A549 (cell line): ENCODE results near the gene OLIG1. TPM values are rescaled to one million over a fixed set of nuclear protein-coding genes. Genes with fewer than 3 reads are reported as not detected.

Source experiments
- ATAC-seq, 2 experiments: fragments of 200-7000 bp in 1 of 2; fragments of >200 bp in 1 of 2; cut with Nextera tagmentation in 1 of 2; cut with Tn5 transposase in 1 of 2; 3 replicates each; pipeline versions ENCODE4 v1.8.0 to v1.9.1; 2018 to 2020; ENCODE audit warnings: mild to moderate bottlenecking in 1 of 2, moderate library complexity in 1 of 2
- CTCF ChIA-PET: fragments of 300-600 bp; sonication (Branson Sonifier 250); formaldehyde crosslinking; extraction: SDS; loops from one replicate; lab custom pipeline; 2021; ENCODE audit warnings: antibody characterized with exemption, inconsistent platforms; lab: Yijun Ruan, JAX
- POLR2A ChIA-PET: fragments of 350-600 bp; formaldehyde crosslinking; extraction: SDS; loops from one replicate; lab custom pipeline; 2021; ENCODE audit warnings: antibody characterized with exemption, inconsistent platforms; lab: Yijun Ruan, JAX
- DNase-seq, 2 experiments: peaks; one replicate each; pipeline versions ENCODE4 v3.0.0 to v3.0.0-alpha.2; 2011 to 2016; ENCODE audit warnings: low read depth in 1 of 2, low spot score in 1 of 2
- FAIRE-seq: peaks from 2 replicates; lab custom pipeline; 2011; peaks lifted over from hg19 to GRCh38; lab: Jason Lieb, UNC
- H3K27ac ChIP-seq, 2 experiments: fragments of >200 bp; sonication (Bioruptor Twin); formaldehyde crosslinking; 3 replicates each; pipeline ENCODE4 v1.5.1; 2016 to 2017
- H3K4me1 ChIP-seq: fragments of >200 bp; sonication (Bioruptor Twin); formaldehyde crosslinking; 3 replicates; pipeline ENCODE4 v1.6.1; 2016
- H3K4me2 ChIP-seq: fragments of >200 bp; sonication (Bioruptor Twin); formaldehyde crosslinking; 3 replicates; pipeline ENCODE4 v1.6.1; 2016
- H3K4me3 ChIP-seq: fragments of >200 bp; sonication (Bioruptor Twin); formaldehyde crosslinking; 3 replicates; pipeline ENCODE4 v1.5.1; 2016
- H3K9me3 ChIP-seq: fragments of >200 bp; sonication (Bioruptor Twin); formaldehyde crosslinking; 3 replicates; pipeline ENCODE4 v1.6.1; 2016
- BHLHE40 ChIP-seq: IDR thresholded peaks from 2 replicates; pipeline ENCODE4 v1.6.1; 2012; ENCODE audit warnings: low read depth, low read length, inconsistent platforms
- CBX2 ChIP-seq: fragments of 200-600 bp; sonication (generic); IDR thresholded peaks from 2 replicates; pipeline ENCODE4 v1.6.1; 2016; ENCODE audit warnings: low read depth, mild to moderate bottlenecking, borderline replicate concordance
- CHD4 ChIP-seq: fragments of 200-600 bp; sonication (generic); IDR thresholded peaks from 2 replicates; pipeline ENCODE4 v1.6.1; 2016; ENCODE audit warnings: antibody characterized with exemption, mild to moderate bottlenecking, borderline replicate concordance
- CTCF ChIP-seq: fragments of >200 bp; sonication (Bioruptor Twin); formaldehyde crosslinking; IDR thresholded peaks from 3 replicates; pipeline ENCODE4 v1.5.1; 2016
- E2F6 ChIP-seq: IDR thresholded peaks from 2 replicates; pipeline ENCODE4 v1.6.1; 2012; ENCODE audit warnings: low read depth, borderline replicate concordance
- EHF ChIP-seq: fragments of 250-450 bp; sonication (Bioruptor Pico); IDR thresholded peaks from 2 replicates; pipeline ENCODE4 v1.5.0; 2020; ENCODE audit warnings: mild to moderate bottlenecking
- ELK1 ChIP-seq: fragments of 150-350 bp; IDR thresholded peaks from 2 replicates; pipeline ENCODE4 v1.6.1; 2014; ENCODE audit warnings: low read depth, mild to moderate bottlenecking, low read length
- EP300 ChIP-seq, 2 experiments: fragments of >200 bp; sonication (Bioruptor Twin); formaldehyde crosslinking; IDR thresholded peaks; 2 replicates in 1 of 2; 3 replicates in 1 of 2; pipeline ENCODE4 v1.6.1; 2016 to 2017
- HDAC2 ChIP-seq: fragments of 200-600 bp; sonication (generic); IDR thresholded peaks from 2 replicates; pipeline ENCODE4 v1.6.1; 2016
- HEYL ChIP-seq: fragments of 250-450 bp; sonication (Bioruptor Pico); IDR thresholded peaks from 2 replicates; pipeline ENCODE4 v1.8.0; 2021; ENCODE audit warnings: mild to moderate bottlenecking, moderate library complexity
- JUN ChIP-seq, 2 experiments: fragments of >200 bp; sonication (Bioruptor Twin); formaldehyde crosslinking; IDR thresholded peaks; 2 replicates in 1 of 2; 3 replicates in 1 of 2; pipeline ENCODE4 v1.6.1; 2016 to 2017
- JUNB ChIP-seq: fragments of >200 bp; sonication (Bioruptor Twin); formaldehyde crosslinking; IDR thresholded peaks from 2 replicates; pipeline ENCODE4 v1.6.1; 2016
- KDM5A ChIP-seq: fragments of 200-600 bp; sonication (generic); IDR thresholded peaks from 2 replicates; pipeline ENCODE4 v1.6.1; 2016; ENCODE audit warnings: antibody characterized with exemption, mild to moderate bottlenecking
- MAFK ChIP-seq: fragments of 450-650 bp; IDR thresholded peaks from 2 replicates; pipeline ENCODE4 v1.6.1; 2014; ENCODE audit not compliant: partially characterized antibody
- MAX ChIP-seq: IDR thresholded peaks from 2 replicates; pipeline ENCODE4 v1.6.1; 2012
- NFE2L2 ChIP-seq: fragments of 150-350 bp; conservative IDR thresholded peaks from 2 replicates; pipeline ENCODE4 v1.6.1; 2014; ENCODE audit warnings: low read length
- POLR2A ChIP-seq: IDR thresholded peaks from 2 replicates; pipeline ENCODE4 v1.6.1; 2012; ENCODE audit warnings: mild to moderate bottlenecking, low read length
- RCOR1 ChIP-seq: fragments of 150-350 bp; IDR thresholded peaks from 2 replicates; pipeline ENCODE4 v1.6.1; 2014; ENCODE audit warnings: antibody characterized with exemption, low read length, low read depth
- SMC3 ChIP-seq: fragments of >200 bp; sonication (Bioruptor Twin); formaldehyde crosslinking; IDR thresholded peaks from 3 replicates; pipeline ENCODE4 v1.6.1; 2018; ENCODE audit warnings: inconsistent platforms
- SREBF2 ChIP-seq: fragments of 450-650 bp; IDR thresholded peaks from 2 replicates; pipeline ENCODE4 v1.6.1; 2014; ENCODE audit warnings: mild to moderate bottlenecking, moderate library complexity
- TFCP2L1 ChIP-seq: fragments of 250-450 bp; sonication (Bioruptor Pico); IDR thresholded peaks from 2 replicates; pipeline ENCODE4 v1.5.0; 2021; ENCODE audit warnings: mild to moderate bottlenecking
- ZC3H11A ChIP-seq: fragments of 450-650 bp; IDR thresholded peaks from 2 replicates; pipeline ENCODE4 v1.6.1; 2014; ENCODE audit warnings: antibody characterized with exemption, mild to moderate bottlenecking
- WGBS: methylation state at CpG from one replicate; pipeline ENCODE4 v1.1.6; 2017; ENCODE audit errors: missing lambda C conversion rate; 5-methylcytosine and 5-hydroxymethylcytosine counted together
- polyA plus RNA-seq, 4 experiments: library from polyadenylated mRNA; depleted of rRNA in 3 of 4; stranded (reverse); fragments of >200 nt; fragmentation: RNase III in 1 of 4; extraction: RNeasy Plus Mini Kit Qiagen cat#74134 plus additional on column Dnase treatment in 1 of 4; gene quantifications; 2 replicates in 3 of 4; 3 replicates in 1 of 4; pipeline ENCODE4 v1.2.3, GENCODE V29; 2011 to 2017

The OLIG1 gene
- polyA plus RNA-seq, 2 of the 4 experiments (the other 2 are of a cell fraction) = not detected

GRCh38 chr21:33031152-33031911 is 38.6 kb upstream of the OLIG1 start:
- no peaks in the 10 kb centered on the region for H3K9me3 ChIP-seq
- ATAC-seq = no peak; a peak in 1 of 6 replicates
- H3K27ac ChIP-seq = no peak overlapping the region
- DNase-seq = no peak
- POLR2A ChIA-PET = no interaction called here
- CTCF ChIA-PET = interaction anchor here (1.3 kb wide), 1 partner anchor 91 kb away, joined by 3 read pairs; no protein-coding TSS in a partner anchor
- FAIRE-seq = no peak
- no peaks in the 10 kb centered on the region for H3K4me1 ChIP-seq
- H3K4me2 ChIP-seq = no peak overlapping the region
- H3K4me3 ChIP-seq = no peak overlapping the region
- WGBS = 33% methylated on average over 3 of the region's 10 CpGs
- TF ChIP-seq MAX (no peak), HDAC2 (no peak), JUN (IDR thresholded peaks at IDR 0.05) (no peak), POLR2A (no peak), TFCP2L1 (CRISPR knock-in tag) (no peak), EHF (CRISPR knock-in tag) (no peak), JUNB (no peak), RCOR1 (no peak), BHLHE40 (no peak), CBX2 (no peak), CTCF (no peak), NFE2L2 (no peak), MAFK (no peak), EP300 (IDR thresholded peaks at IDR 0.05) (no peak), ELK1 (no peak), KDM5A (no peak), E2F6 (no peak), CHD4 (no peak), ZC3H11A (no peak), SMC3 (no peak)
- TF ChIP-seq, all 56 proteins: peak for 0

- peak in 1 of 2 experiments; percentile 17; a peak in 2 of 6 replicates for ATAC-seq
- H3K4me1 ChIP-seq = no peaks in the 10 kb centered on the region
- FAIRE-seq = no peak
- H3K27ac ChIP-seq = no peak overlapping the region
- TF ChIP-seq SREBF2 = no peak
- TF ChIP-seq EP300 (IDR thresholded peaks at IDR 0.05) = no peak
- TF ChIP-seq JUN (IDR thresholded peaks at IDR 0.05) = no peak
- no peak for TF ChIP-seq HEYL (CRISPR knock-in tag)
- TF ChIP-seq HDAC2 = no peak
- H3K4me3 ChIP-seq = no peak overlapping the region
- POLR2A ChIA-PET = no interaction called here
- WGBS = 18% methylated on average over 8 of the region's 10 CpGs
- DNase-seq = no peak
- H3K9me3 ChIP-seq = no peaks in the 10 kb centered on the region
- CTCF ChIA-PET = interaction anchor here (1.1 kb wide), 2 partner anchors 46 to 95 kb away, joined by 3 to 4 read pairs; no protein-coding TSS in a partner anchor
- no peak overlapping the region for H3K4me2 ChIP-seq
Observed at GRCh38 chr21:33032434-33033047, 37.4 kb upstream of the OLIG1 start.
